Hepatocyte (in vitro differentiated cells): ENCODE results near the gene NPM3.

Experiments
- EZH2 ChIP-seq: fragments of 200-600 bp; sonication (generic); IDR thresholded peaks from 2 replicates; pipeline ENCODE4 v1.6.1; 2016; ENCODE audit warnings: antibody characterized with exemption, mild to moderate bottlenecking, borderline replicate concordance
- EZH2phosphoT487 ChIP-seq: fragments of 200-600 bp; sonication (generic); IDR thresholded peaks from one replicate; pipeline ENCODE4 v1.6.1; 2018; ENCODE audit warnings: antibody characterized with exemption, mild to moderate bottlenecking, low read depth, moderate library complexity; ENCODE audit not compliant: unreplicated experiment, severe bottlenecking
- TF ChIP-seq, protein P1 (sequence below): fragments of 200-600 bp; sonication (generic); IDR thresholded peaks from 2 replicates; pipeline ENCODE4 v1.5.1; 2016; ENCODE audit warnings: antibody characterized with exemption, mild to moderate bottlenecking; ENCODE audit not compliant: poor library complexity

DNA sequence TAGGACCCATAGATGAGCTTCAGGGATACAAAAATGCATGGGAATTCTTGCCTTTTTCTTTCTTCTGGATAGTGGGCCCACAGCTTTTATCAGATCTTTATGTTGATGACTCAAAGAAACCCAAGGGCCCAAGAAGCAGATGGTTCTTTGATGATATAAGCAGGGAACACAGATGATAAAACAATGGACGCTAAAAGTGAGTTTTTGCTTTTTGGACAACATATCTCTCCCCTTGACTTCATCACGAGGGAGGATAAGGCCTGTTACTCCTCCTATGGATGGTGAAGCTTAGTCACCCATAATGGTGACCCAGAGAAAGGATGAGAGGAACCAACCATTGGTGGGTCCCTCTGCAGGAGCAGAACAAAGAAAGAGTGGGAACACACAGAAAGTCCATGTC is 41.5 kb upstream of the NPM3 start:
- TF ChIP-seq, protein P1, sequence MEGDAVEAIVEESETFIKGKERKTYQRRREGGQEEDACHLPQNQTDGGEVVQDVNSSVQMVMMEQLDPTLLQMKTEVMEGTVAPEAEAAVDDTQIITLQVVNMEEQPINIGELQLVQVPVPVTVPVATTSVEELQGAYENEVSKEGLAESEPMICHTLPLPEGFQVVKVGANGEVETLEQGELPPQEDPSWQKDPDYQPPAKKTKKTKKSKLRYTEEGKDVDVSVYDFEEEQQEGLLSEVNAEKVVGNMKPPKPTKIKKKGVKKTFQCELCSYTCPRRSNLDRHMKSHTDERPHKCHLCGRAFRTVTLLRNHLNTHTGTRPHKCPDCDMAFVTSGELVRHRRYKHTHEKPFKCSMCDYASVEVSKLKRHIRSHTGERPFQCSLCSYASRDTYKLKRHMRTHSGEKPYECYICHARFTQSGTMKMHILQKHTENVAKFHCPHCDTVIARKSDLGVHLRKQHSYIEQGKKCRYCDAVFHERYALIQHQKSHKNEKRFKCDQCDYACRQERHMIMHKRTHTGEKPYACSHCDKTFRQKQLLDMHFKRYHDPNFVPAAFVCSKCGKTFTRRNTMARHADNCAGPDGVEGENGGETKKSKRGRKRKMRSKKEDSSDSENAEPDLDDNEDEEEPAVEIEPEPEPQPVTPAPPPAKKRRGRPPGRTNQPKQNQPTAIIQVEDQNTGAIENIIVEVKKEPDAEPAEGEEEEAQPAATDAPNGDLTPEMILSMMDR = no peak
- TF ChIP-seq EZH2 (no peak), EZH2phosphoT487 (no peak)
